ENCODE data around the gene KRTAP1-1. TPM values are rescaled to one million over a fixed set of nuclear protein-coding genes. Genes with fewer than 3 reads are reported as not detected.

KRTAP1-1 gene
- total and polyA plus RNA-seq, 7 experiments from 2014 or later, result not detected

DNA sequence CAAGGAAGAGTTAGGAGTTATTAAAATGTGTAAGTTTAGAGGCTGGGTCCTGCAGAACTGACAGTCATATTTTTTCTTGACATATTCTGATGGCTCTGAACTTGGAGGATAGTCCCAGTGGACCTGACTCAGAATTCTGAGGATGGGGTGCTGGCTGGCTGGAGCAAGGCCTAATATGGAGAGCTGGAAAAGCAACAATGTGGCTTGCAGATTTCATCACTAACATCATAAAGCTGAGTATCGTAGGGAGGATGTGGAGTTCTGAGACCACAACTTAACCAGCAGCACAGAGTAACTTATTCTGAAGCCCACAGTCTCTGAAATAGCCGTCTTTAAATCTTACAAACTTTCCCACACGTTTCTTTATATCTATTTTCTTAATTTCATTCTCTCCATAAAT, 16.6 kb downstream of the KRTAP1-1 start:
- POLR2A ChIA-PET, result no interaction called here
- no peak for DNase-seq
- Mint-ChIP-seq H3K27ac (no peak overlapping the region), H3K27me3 (peaks cover 8 to 30% (median 16%) of the 10 kb centered on the region in 5 donors), H3K4me3 (no peak overlapping the region), H3K9me3 (peaks cover 0 to 5% (median 0%) of the 10 kb centered on the region in 11 donors), H3K4me1 (no peaks in the 10 kb centered on the region), H3K36me3 (peaks cover 0 to 4% (median 0%) of the 10 kb centered on the region in 5 donors)
- no peak overlapping the region for H3K4me3 ChIP-seq (ENCODE audit: low read length)
- no peak overlapping the region for H3K27ac ChIP-seq (ENCODE audit: low read depth, low read length)
- CTCF ChIA-PET, result no interaction called here
- intact Hi-C loops (cut with micrococcal nuclease), result no loop called here
- ATAC-seq, result no peak
- no peaks in the 10 kb centered on the region for H3K9me3 ChIP-seq (ENCODE audit: control insufficient read depth in 2 of 3, low read length in 3 of 3)
- no peaks in the 10 kb centered on the region for H3K36me3 ChIP-seq (ENCODE audit: control insufficient read depth in 2 of 3, insufficient read depth in 3 of 3, low read length in 3 of 3)
- H3K27me3 ChIP-seq (ENCODE audit: control insufficient read depth in 2 of 2, insufficient read depth in 2 of 2, low read length in 2 of 2), result no peaks in the 10 kb centered on the region
- H3K4me1 ChIP-seq (ENCODE audit: control insufficient read depth in 2 of 2, insufficient read depth in 2 of 2, low read length in 2 of 2), result no peaks in the 10 kb centered on the region

DNA sequence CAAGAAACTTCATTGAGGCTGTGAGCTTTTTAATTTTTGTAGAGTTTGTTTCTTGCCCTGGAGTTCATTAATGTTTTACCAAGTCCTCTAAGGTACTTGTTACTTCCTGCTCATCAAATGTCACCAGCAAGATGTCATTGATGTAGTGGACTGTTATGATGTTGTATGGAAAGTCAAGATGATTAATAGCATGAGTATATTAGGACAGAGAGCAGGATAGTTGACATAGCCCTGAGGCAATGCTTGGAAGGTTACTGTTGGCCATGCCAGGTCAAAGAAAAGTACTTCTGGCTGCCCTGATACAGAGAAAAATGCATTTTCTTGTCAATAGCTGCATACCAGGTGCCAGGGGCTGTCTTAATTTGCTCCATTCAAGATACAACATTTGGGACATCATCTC, 20.9 kb downstream of the KRTAP1-1 start:
- ATAC-seq (no peak), DNase-seq (no peak)
- Mint-ChIP-seq H3K27me3 (peaks cover 3 to 12% (median 5%) of the 10 kb centered on the region in 5 donors), H3K4me3 (no peak overlapping the region), H3K27ac (no peak overlapping the region), H3K36me3 (peaks cover 0 to 4% (median 0%) of the 10 kb centered on the region in 5 donors), H3K4me1 (no peaks in the 10 kb centered on the region), H3K9me3 (peaks cover 0 to 5% (median 0%) of the 10 kb centered on the region in 11 donors)
- CTCF ChIA-PET, result no interaction called here
- no peak overlapping the region for H3K27ac ChIP-seq (ENCODE audit: low read depth, low read length)
- no peaks in the 10 kb centered on the region for H3K9me3 ChIP-seq (ENCODE audit: control insufficient read depth in 2 of 3, low read length in 3 of 3)
- H3K36me3 ChIP-seq (ENCODE audit: control insufficient read depth in 2 of 3, insufficient read depth in 3 of 3, low read length in 3 of 3), result no peaks in the 10 kb centered on the region
- POLR2A ChIA-PET, result no interaction called here
- no peaks in the 10 kb centered on the region for H3K4me1 ChIP-seq (ENCODE audit: control insufficient read depth in 2 of 2, insufficient read depth in 2 of 2, low read length in 2 of 2)
- H3K4me3 ChIP-seq (ENCODE audit: low read length), result no peak overlapping the region
- H3K27me3 ChIP-seq (ENCODE audit: control insufficient read depth in 2 of 2, insufficient read depth in 2 of 2, low read length in 2 of 2), result no peaks in the 10 kb centered on the region
- intact Hi-C loops (cut with micrococcal nuclease), result no loop called here

DNA sequence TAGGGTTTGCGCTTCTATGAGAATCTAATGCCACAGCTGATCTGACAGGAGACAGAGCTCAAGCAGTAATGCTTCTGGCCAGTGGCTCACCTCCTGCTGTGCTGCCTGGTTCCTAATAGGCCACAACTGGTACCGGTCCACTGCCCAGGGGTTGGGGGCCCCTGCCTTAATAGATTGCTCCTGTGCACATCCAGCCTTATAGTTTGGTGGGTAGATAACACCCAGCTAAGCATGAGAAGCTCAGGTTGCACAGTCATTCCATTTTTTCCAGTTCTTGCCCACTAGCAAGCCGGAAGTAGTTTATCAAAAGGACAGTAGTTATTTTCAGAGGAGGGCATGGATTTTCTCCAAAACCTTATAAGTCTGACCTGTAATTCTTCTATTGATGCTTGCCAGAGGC, 21.8 kb downstream of the KRTAP1-1 start:
- Histone ChIP-seq H3K9me3 (ENCODE audit: control insufficient read depth in 2 of 3, low read length in 3 of 3) (no peaks in the 10 kb centered on the region), H3K36me3 (ENCODE audit: control insufficient read depth in 2 of 3, insufficient read depth in 3 of 3, low read length in 3 of 3) (no peaks in the 10 kb centered on the region), H3K4me3 (ENCODE audit: low read length) (no peak overlapping the region), H3K4me1 (ENCODE audit: control insufficient read depth in 2 of 2, insufficient read depth in 2 of 2, low read length in 2 of 2) (no peaks in the 10 kb centered on the region), H3K27ac (ENCODE audit: low read depth, low read length) (no peak overlapping the region), H3K27me3 (ENCODE audit: control insufficient read depth in 2 of 2, insufficient read depth in 2 of 2, low read length in 2 of 2) (no peaks in the 10 kb centered on the region)
- POLR2A ChIA-PET, result no interaction called here
- H3K27ac Mint-ChIP-seq, result no peak overlapping the region
- peaks cover 0 to 4% (median 0%) of the 10 kb centered on the region in 5 donors for H3K36me3 Mint-ChIP-seq
- intact Hi-C loops (cut with micrococcal nuclease), result no loop called here
- peaks cover 3 to 11% (median 6%) of the 10 kb centered on the region in 5 donors for H3K27me3 Mint-ChIP-seq
- ATAC-seq (no peak), DNase-seq (no peak)
- peaks cover 0 to 5% (median 0%) of the 10 kb centered on the region in 11 donors for H3K9me3 Mint-ChIP-seq
- H3K4me3 Mint-ChIP-seq, result no peak overlapping the region
- CTCF ChIA-PET, result interaction anchor here (0.7 kb wide), 1 partner anchor 444 kb away, joined by 3 read pairs; no protein-coding TSS in a partner anchor
- no peaks in the 10 kb centered on the region for H3K4me1 Mint-ChIP-seq

DNA sequence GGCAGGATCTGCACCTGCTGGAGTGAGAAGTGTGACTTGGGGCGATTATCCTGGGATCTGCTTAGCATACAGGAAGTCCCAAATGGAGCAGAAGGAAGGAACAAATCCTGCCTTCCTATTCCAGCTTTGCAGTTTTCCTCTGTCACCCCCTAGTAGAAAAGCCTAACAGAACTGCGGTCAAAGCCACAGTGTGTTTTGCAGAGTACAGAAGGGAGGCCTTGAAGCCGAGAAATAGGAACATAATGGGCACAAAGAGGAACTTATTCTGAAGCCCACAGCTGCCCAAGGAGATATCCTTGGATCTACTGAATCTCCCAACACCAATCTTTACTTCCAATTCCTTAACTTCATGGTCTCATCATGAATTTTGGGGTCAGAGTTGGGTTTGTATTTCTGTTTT, 22.7 kb downstream of the KRTAP1-1 start:
- no peaks in the 10 kb centered on the region for H3K9me3 ChIP-seq (ENCODE audit: control insufficient read depth in 2 of 3, low read length in 3 of 3)
- peaks cover 0 to 5% (median 0%) of the 10 kb centered on the region in 11 donors for H3K9me3 Mint-ChIP-seq
- no peaks in the 10 kb centered on the region for H3K4me1 ChIP-seq (ENCODE audit: control insufficient read depth in 2 of 2, insufficient read depth in 2 of 2, low read length in 2 of 2)
- POLR2A ChIA-PET, result no interaction called here
- no peak overlapping the region for H3K27ac ChIP-seq (ENCODE audit: low read depth, low read length)
- peaks cover 0 to 4% (median 0%) of the 10 kb centered on the region in 5 donors for H3K36me3 Mint-ChIP-seq
- no peak for DNase-seq
- H3K4me1 Mint-ChIP-seq, result no peaks in the 10 kb centered on the region
- CTCF ChIA-PET, result no interaction called here
- no peak overlapping the region for H3K27ac Mint-ChIP-seq
- H3K4me3 ChIP-seq (ENCODE audit: low read length), result no peak overlapping the region
- no peak for ATAC-seq
- H3K4me3 Mint-ChIP-seq, result no peak overlapping the region
- no peaks in the 10 kb centered on the region for H3K27me3 ChIP-seq (ENCODE audit: control insufficient read depth in 2 of 2, insufficient read depth in 2 of 2, low read length in 2 of 2)
- peaks cover 3 to 10% (median 6%) of the 10 kb centered on the region in 5 donors for H3K27me3 Mint-ChIP-seq
- intact Hi-C loops (cut with micrococcal nuclease), result no loop called here
- no peaks in the 10 kb centered on the region for H3K36me3 ChIP-seq (ENCODE audit: control insufficient read depth in 2 of 3, insufficient read depth in 3 of 3, low read length in 3 of 3)

DNA sequence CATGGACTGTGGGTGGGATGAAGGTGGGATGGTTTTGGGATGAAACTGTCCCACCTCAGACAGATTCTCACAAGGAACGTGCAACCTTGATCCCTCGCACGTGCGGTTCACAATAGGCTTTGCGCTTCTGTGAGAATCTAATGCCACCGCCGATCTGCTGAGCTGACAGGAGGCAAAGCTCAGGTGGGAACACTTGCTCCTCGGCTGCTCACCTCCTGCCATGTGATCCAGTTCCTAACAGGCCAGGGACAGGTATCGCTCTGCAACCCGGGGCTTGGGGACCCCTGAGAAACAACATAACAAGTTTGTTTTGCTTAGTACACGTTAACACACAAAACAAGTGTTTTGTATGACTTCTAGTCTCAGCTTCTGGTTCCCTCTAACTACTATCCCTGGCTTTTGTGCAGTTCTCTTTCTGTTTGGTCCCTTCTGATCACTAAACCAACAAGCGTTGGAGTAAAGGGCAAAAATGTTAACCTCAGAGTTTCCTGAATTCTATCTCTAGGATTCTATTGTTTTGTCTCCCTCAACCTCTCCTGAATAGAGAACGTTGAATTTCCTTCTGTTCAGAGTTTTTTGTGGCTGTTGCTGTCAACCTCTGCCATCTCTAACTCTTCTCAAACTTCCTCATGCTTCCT, 24.6 kb downstream of the KRTAP1-1 start:
- no peak overlapping the region for H3K4me3 ChIP-seq (ENCODE audit: low read length)
- no peaks in the 10 kb centered on the region for H3K36me3 ChIP-seq (ENCODE audit: control insufficient read depth in 2 of 3, insufficient read depth in 3 of 3, low read length in 3 of 3)
- ATAC-seq (no peak), DNase-seq (no peak)
- intact Hi-C loops (cut with micrococcal nuclease), result no loop called here
- CTCF ChIA-PET, result no interaction called here
- H3K27ac ChIP-seq (ENCODE audit: low read depth, low read length), result no peak overlapping the region
- no peaks in the 10 kb centered on the region for H3K4me1 ChIP-seq (ENCODE audit: control insufficient read depth in 2 of 2, insufficient read depth in 2 of 2, low read length in 2 of 2)
- no peaks in the 10 kb centered on the region for H3K27me3 ChIP-seq (ENCODE audit: control insufficient read depth in 2 of 2, insufficient read depth in 2 of 2, low read length in 2 of 2)
- Mint-ChIP-seq H3K4me1 (no peaks in the 10 kb centered on the region), H3K36me3 (peaks cover 0 to 4% (median 0%) of the 10 kb centered on the region in 5 donors), H3K27me3 (peaks cover 0 to 7% (median 6%) of the 10 kb centered on the region in 5 donors), H3K9me3 (peaks cover 0 to 5% (median 0%) of the 10 kb centered on the region in 11 donors), H3K27ac (no peak overlapping the region), H3K4me3 (no peak overlapping the region)
- no peaks in the 10 kb centered on the region for H3K9me3 ChIP-seq (ENCODE audit: control insufficient read depth in 2 of 3, low read length in 3 of 3)
- POLR2A ChIA-PET, result no interaction called here

DNA sequence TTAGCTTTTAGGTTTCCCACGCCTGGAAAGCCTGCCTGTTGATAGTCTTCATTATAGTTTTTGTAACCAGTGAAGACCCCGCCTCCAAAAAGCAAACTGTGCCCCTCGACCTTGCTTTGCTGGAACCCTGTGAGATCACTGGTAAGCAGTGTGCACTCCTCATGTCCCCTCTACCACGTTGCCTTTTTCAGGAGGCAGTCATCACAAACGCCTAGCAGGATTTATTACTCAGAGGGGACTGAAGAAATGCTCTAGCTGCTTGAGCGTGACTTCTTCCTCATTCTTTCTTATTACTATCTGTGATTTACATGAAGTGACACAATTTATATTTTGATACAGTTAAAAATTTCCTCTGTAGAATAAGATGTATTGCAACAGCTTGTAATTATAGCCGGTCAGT, 25.8 kb downstream of the KRTAP1-1 start:
- ChIA-PET POLR2A (no interaction called here), CTCF (no interaction called here)
- no peak for ATAC-seq
- Mint-ChIP-seq H3K4me1 (no peaks in the 10 kb centered on the region), H3K4me3 (no peak overlapping the region), H3K9me3 (no peaks in the 10 kb centered on the region), H3K36me3 (no peaks in the 10 kb centered on the region), H3K27me3 (peaks cover 0 to 6% (median 3%) of the 10 kb centered on the region in 5 donors), H3K27ac (no peak overlapping the region)
- Histone ChIP-seq H3K36me3 (ENCODE audit: control insufficient read depth in 2 of 3, insufficient read depth in 3 of 3, low read length in 3 of 3) (no peaks in the 10 kb centered on the region), H3K9me3 (ENCODE audit: control insufficient read depth in 2 of 3, low read length in 3 of 3) (no peaks in the 10 kb centered on the region), H3K27me3 (ENCODE audit: control insufficient read depth in 2 of 2, insufficient read depth in 2 of 2, low read length in 2 of 2) (no peaks in the 10 kb centered on the region), H3K4me3 (ENCODE audit: low read length) (no peak overlapping the region), H3K27ac (ENCODE audit: low read depth, low read length) (no peak overlapping the region), H3K4me1 (ENCODE audit: control insufficient read depth in 2 of 2, insufficient read depth in 2 of 2, low read length in 2 of 2) (no peaks in the 10 kb centered on the region)
- DNase-seq, result no peak
- intact Hi-C loops (cut with micrococcal nuclease), result no loop called here

DNA sequence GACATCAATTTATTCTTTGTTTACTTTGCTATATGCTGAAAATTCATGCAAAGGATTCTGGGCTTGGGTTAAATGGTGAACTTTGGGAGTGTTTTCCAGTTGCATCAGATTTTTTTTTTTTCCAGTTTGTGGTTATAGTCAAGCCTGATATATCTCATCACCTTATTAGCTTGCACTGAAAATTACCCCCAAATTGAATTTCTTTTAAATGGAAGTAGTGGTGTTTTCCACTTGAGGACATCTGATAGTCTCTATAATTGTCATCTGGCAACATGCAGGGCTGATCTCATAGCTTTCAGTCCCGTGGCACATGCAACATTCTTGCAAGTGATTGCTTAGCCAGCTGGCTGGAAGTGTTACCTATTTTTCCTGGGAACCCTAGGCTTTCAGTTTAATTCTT, 27.6 kb downstream of the KRTAP1-1 start:
- Mint-ChIP-seq H3K9me3 (no peaks in the 10 kb centered on the region), H3K27ac (no peak overlapping the region), H3K36me3 (no peaks in the 10 kb centered on the region), H3K4me3 (no peak overlapping the region), H3K4me1 (no peaks in the 10 kb centered on the region), H3K27me3 (peaks cover 0 to 6% (median 3%) of the 10 kb centered on the region in 5 donors)
- POLR2A ChIA-PET, result no interaction called here
- H3K4me3 ChIP-seq (ENCODE audit: low read length), result no peak overlapping the region
- no peaks in the 10 kb centered on the region for H3K9me3 ChIP-seq (ENCODE audit: control insufficient read depth in 2 of 3, low read length in 3 of 3)
- DNase-seq (no peak), ATAC-seq (no peak)
- no peaks in the 10 kb centered on the region for H3K4me1 ChIP-seq (ENCODE audit: control insufficient read depth in 2 of 2, insufficient read depth in 2 of 2, low read length in 2 of 2)
- intact Hi-C loops (cut with micrococcal nuclease), result no loop called here
- H3K27ac ChIP-seq (ENCODE audit: low read depth, low read length), result no peak overlapping the region
- no peaks in the 10 kb centered on the region for H3K36me3 ChIP-seq (ENCODE audit: control insufficient read depth in 2 of 3, insufficient read depth in 3 of 3, low read length in 3 of 3)
- CTCF ChIA-PET, result interaction anchor here (0.7 kb wide), 2 partner anchors 13 to 103 kb away, joined by 3 read pairs; no protein-coding TSS in a partner anchor
- H3K27me3 ChIP-seq (ENCODE audit: control insufficient read depth in 2 of 2, insufficient read depth in 2 of 2, low read length in 2 of 2), result no peaks in the 10 kb centered on the region
